Activated T-cell treated with anti-CD3 and anti-CD28 coated beads for 24 hours (primary cell): ENCODE results near the gene ANKRD23.
A peak's percentile ranks its signal among the peaks of the same experiment; 100 is the strongest.
"Not testable (repeated sequence)": the region's sequence is repeated elsewhere in the genome, so short reads cannot be mapped to it uniquely, and the experiment has no call there.

Experiments used
- DNase-seq: peaks from one replicate; pipeline ENCODE4 v3.0.0-alpha.2; 2020; ENCODE audit warnings: low read depth

ANKRD23 gene

GRCh38 chr2:96863056-96863455 is 19.2 kb upstream of the ANKRD23 start:
- not testable (repeated sequence) for DNase-seq

- no peak for DNase-seq
Observed at GRCh38 chr2:96861074-96861473, 17.3 kb upstream of the ANKRD23 start.

- DNase-seq: no peak
Observed at GRCh38 chr2:96860065-96861029, 16.5 kb upstream of the ANKRD23 start.

- no peak for DNase-seq
Observed at GRCh38 chr2:96859681-96860064, 15.9 kb upstream of the ANKRD23 start.

- no peak for DNase-seq
Observed at GRCh38 chr2:96859099-96859649, 15.4 kb upstream of the ANKRD23 start.

- peak; percentile 97 for DNase-seq
Observed at GRCh38 chr2:96857667-96858372, 14.0 kb upstream of the ANKRD23 start, which contains the start of gene ANKRD39. Gene ANKRD39 (minus strand): TSS chr2:96858016. CDS start chr2:96857987, 29 bp downstream.

- DNase-seq: no peak
Observed at GRCh38 chr2:96856776-96857666, 13.2 kb upstream of the ANKRD23 start.

GRCh38 chr2:96853321-96853720 is 9.5 kb upstream of the ANKRD23 start:
- DNase-seq: no peak

GRCh38 chr2:96852667-96853066 is 8.8 kb upstream of the ANKRD23 start:
- no peak for DNase-seq

- no peak for DNase-seq
Observed at GRCh38 chr2:96848264-96848663, 4.4 kb upstream of the ANKRD23 start.

GRCh38 chr2:96847586-96847985 is 3.8 kb upstream of the ANKRD23 start:
- no peak for DNase-seq

GRCh38 chr2:96846825-96847224 is 3.0 kb upstream of the ANKRD23 start:
- no peak for DNase-seq

GRCh38 chr2:96844405-96844808 is 586 bp upstream of the ANKRD23 start:
- no peak for DNase-seq

- DNase-seq: no peak
Observed at GRCh38 chr2:96842600-96842999, 1.2 kb downstream of the ANKRD23 start.

GRCh38 chr2:96841701-96842495 is 1.9 kb downstream of the ANKRD23 start:
- DNase-seq: no peak

- DNase-seq: no peak
Observed at GRCh38 chr2:96839875-96840850, 3.7 kb downstream of the ANKRD23 start.

- DNase-seq: peak; percentile 73
Observed at GRCh38 chr2:96839293-96839874, 4.4 kb downstream of the ANKRD23 start.

GRCh38 chr2:96838345-96839292 is 5.2 kb downstream of the ANKRD23 start:
- no peak for DNase-seq
